NCI-H82 treated with DMSO at 0.1 percent for 48 hours (cell line): ENCODE data around the gene GJB1.
"Not testable (repeated sequence)": the region's sequence is repeated elsewhere in the genome, so short reads cannot be mapped to it uniquely, and the experiment has no call there.

Experiments used
- DNase-seq: peaks from one replicate; lab custom pipeline; 2025; ENCODE audit not compliant: unreplicated experiment; lab: John Stamatoyannopoulos, UW

The GJB1 gene

DNA sequence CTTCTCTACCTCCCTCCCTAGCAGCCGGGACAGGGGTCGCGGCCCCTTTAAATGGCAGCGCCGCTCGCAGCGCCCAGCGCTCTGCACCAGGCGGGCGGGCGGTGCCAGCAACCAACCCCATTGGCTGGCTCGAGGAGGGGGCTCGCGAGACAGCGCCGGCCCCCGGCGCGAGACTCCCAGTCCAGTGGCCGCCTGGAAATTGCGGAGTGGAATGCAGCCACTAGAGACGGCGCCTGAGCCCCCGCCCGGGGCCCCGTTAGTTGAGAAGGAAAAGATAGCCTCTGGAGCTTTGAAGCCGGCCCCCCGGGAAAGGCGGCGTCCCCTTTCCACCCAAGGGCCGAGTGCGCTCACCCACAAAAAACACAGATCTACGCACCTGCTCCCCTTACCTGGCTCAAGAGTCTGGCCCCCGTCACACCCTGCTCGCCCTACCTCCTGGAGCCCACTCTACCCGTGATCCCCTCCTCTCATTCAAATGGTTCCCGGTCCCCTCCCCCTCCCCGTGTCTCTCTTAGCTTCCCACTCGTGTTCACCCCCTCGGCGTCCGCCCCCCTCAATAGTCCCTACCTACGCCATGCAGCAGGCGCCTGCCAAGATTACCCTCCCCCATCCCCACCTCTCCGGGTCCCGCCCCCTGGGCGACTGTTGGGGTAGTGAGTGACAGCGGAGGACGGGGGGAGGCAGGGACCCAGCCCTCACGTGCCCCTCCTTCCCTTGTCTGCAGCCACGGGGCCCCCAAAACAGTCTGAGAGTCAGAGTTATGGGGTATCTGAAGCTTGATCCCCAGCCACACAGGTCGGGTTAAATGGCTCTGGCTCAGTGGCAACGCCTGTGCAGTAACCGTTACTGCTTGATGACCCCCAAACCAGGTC, 31.3 kb downstream of the GJB1 start, which contains the start of gene ZMYM3:
Gene ZMYM3, minus strand, starts transcription at position 49 of the 872 bp plus-strand sequence. CDS start 885 bp downstream, outside the sequence.
- DNase-seq = peak; percentile 51

GRCh38 chrX:71256051-71256450, 33.0 kb downstream of the GJB1 start:
- DNase-seq = no peak

GRCh38 chrX:71256856-71257255, 33.8 kb downstream of the GJB1 start:
- DNase-seq = no peak

- not testable (repeated sequence) for DNase-seq
These were observed 45.6 kb downstream of the GJB1 start for GRCh38 chrX:71268624-71269023.

- no peak for DNase-seq
These were observed 46.9 kb downstream of the GJB1 start for GRCh38 chrX:71269801-71270395.

DNA sequence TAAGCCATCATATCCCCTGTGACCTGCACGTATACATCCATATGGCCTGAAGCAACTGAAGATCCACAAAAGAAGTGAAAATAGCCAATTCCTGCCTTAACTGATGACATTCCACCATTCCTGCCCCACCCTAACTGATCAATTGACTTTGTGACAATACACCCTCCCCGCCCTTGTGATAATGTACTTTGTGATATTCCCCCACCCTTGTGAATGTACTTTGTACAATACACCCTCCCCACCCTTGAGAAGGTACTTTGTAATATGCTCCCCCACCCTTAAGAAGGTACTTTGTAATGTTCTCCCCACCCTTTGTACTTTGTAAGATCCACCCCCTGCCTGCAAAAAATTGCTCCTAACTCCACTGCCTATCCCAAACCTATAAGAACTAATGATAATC, 49.3 kb downstream of the GJB1 start:
- not testable (repeated sequence) for DNase-seq
